GM12878 (cell line): ENCODE data around the gene PRF1. TPM values are rescaled to one million over a fixed set of nuclear protein-coding genes. Genes with fewer than 3 reads are reported as not detected.

Source experiments
- ATAC-seq: fragments of 200-7000 bp; cut with Tn5 transposase; 3 replicates; pipeline ENCODE4 v1.9.1; 2020; ENCODE audit warnings: mild to moderate bottlenecking, moderate library complexity
- BruUV-seq: library from RNA; stranded (reverse); fragments of 400-500 nt; replicated peaks from 2 replicates; lab custom pipeline; 2021; lab: Mats Ljungman, UMichigan
- CTCF ChIA-PET: fragments of 300-600 bp; sonication (Branson Sonifier 250); formaldehyde crosslinking; extraction: SDS; loops from one replicate; lab custom pipeline; 2021; ENCODE audit warnings: inconsistent platforms; lab: Yijun Ruan, JAX
- POLR2A ChIA-PET: fragments of 350-600 bp; formaldehyde crosslinking; extraction: SDS; loops from one replicate; lab custom pipeline; 2021; ENCODE audit warnings: inconsistent platforms; lab: Charles Lee
- RAD21 ChIA-PET: fragments of 300-600 bp; sonication (Branson Sonifier 250); formaldehyde crosslinking; loops from one replicate; lab custom pipeline; 2023; ENCODE audit warnings: antibody characterized with exemption; ENCODE audit not compliant: unreplicated experiment; lab: Charles Lee
- SMC1A ChIA-PET: fragments of 300-600 bp; sonication (Branson Sonifier 250); formaldehyde crosslinking; loops from one replicate; lab custom pipeline; 2023; ENCODE audit not compliant: unreplicated experiment, uncharacterized antibody; lab: Charles Lee
- DNase-seq: peaks from one replicate; pipeline ENCODE4 v3.0.0-alpha.2; 2011; ENCODE audit warnings: low read depth, low spot score
- FAIRE-seq: peaks from 3 replicates; lab custom pipeline; 2011; peaks lifted over from hg19 to GRCh38; lab: Jason Lieb, UNC
- H2AFZ ChIP-seq: 2 replicates; pipeline ENCODE4 v1.6.0; 2011; ENCODE audit warnings: low read depth, low read length, control low read depth; ENCODE audit not compliant: control insufficient read depth
- H3K27ac ChIP-seq: 2 replicates; pipeline ENCODE4 v1.5.1; 2011; ENCODE audit warnings: control low read depth; ENCODE audit not compliant: control insufficient read depth, insufficient read depth
- H3K27me3 ChIP-seq, 2 experiments: replicated peaks in 1 of 2; 2 replicates each; pipeline versions ENCODE4 v1.6.0 to v1.6.1; 2011; ENCODE audit warnings: low read length in 1 of 2; ENCODE audit not compliant: control insufficient read depth in 2 of 2, insufficient read depth in 2 of 2
- H3K36me3 ChIP-seq, 2 experiments: 2 replicates each; pipeline ENCODE4 v1.5.1; 2011; ENCODE audit warnings: low read length in 1 of 2; ENCODE audit not compliant: control insufficient read depth in 2 of 2, insufficient read depth in 2 of 2
- H3K4me1 ChIP-seq: 2 replicates; pipeline ENCODE4 v1.6.1; 2011; ENCODE audit warnings: mild to moderate bottlenecking, low read length, moderate library complexity, mixed read lengths; ENCODE audit not compliant: control insufficient read depth, insufficient read depth
- H3K4me2 ChIP-seq: 2 replicates; pipeline ENCODE4 v1.6.0; 2011; ENCODE audit warnings: control low read depth; ENCODE audit not compliant: control insufficient read depth, insufficient read depth
- H3K4me3 ChIP-seq: fragments of 200-600 bp; sonication (generic); 2 replicates; pipeline ENCODE4 v1.5.1; 2016
- H3K79me2 ChIP-seq: 2 replicates; pipeline ENCODE4 v1.6.0; 2011; ENCODE audit warnings: low read length; ENCODE audit not compliant: control insufficient read depth, insufficient read depth
- H3K9ac ChIP-seq: 2 replicates; pipeline ENCODE4 v1.8.0; 2011; ENCODE audit warnings: low read length, control low read depth, mixed read lengths; ENCODE audit not compliant: control insufficient read depth, insufficient read depth
- H3K9me3 ChIP-seq: replicated peaks from 3 replicates; pipeline ENCODE4 v1.5.1; 2011; ENCODE audit warnings: mild to moderate bottlenecking, low read length; ENCODE audit not compliant: control insufficient read depth, insufficient read depth
- H4K20me1 ChIP-seq: 2 replicates; pipeline ENCODE4 v1.6.0; 2011; ENCODE audit not compliant: control insufficient read depth, insufficient read depth
- ATF7 ChIP-seq: fragments of 450-650 bp; IDR thresholded peaks from 2 replicates; pipeline ENCODE4 v1.6.1; 2016; ENCODE audit warnings: low read depth, mild to moderate bottlenecking
- BACH1 ChIP-seq: fragments of 450-650 bp; IDR thresholded peaks from 2 replicates; pipeline ENCODE4 v1.6.1; 2017; ENCODE audit warnings: mild to moderate bottlenecking, borderline replicate concordance
- BCL11A ChIP-seq: IDR thresholded peaks from 2 replicates; pipeline ENCODE4 v1.6.1; 2011; ENCODE audit warnings: low read depth, low read length
- CEBPB ChIP-seq, 2 experiments: fragments of 150-350 bp in 1 of 2; IDR thresholded peaks; 2 replicates each; pipeline ENCODE4 v1.6.1; 2012 to 2014; ENCODE audit warnings: low read depth in 2 of 2, low read length in 2 of 2, borderline replicate concordance in 1 of 2, inconsistent platforms in 1 of 2
- CHD4 ChIP-seq: fragments of 200-600 bp; sonication (generic); IDR thresholded peaks from 2 replicates; pipeline ENCODE4 v1.6.1; 2016; ENCODE audit warnings: mild to moderate bottlenecking
- CREB1 ChIP-seq: IDR thresholded peaks from 2 replicates; pipeline ENCODE4 v1.6.1; 2012; ENCODE audit warnings: low read depth, mild to moderate bottlenecking, inconsistent platforms
- HDAC6 ChIP-seq: fragments of 200-600 bp; sonication (generic); IDR thresholded peaks from one replicate; pipeline ENCODE4 v1.8.0; 2017; ENCODE audit warnings: antibody characterized with exemption; ENCODE audit not compliant: unreplicated experiment
- HSF1 ChIP-seq: fragments of 150-350 bp; IDR thresholded peaks from 2 replicates; pipeline ENCODE4 v1.6.1; 2014; ENCODE audit warnings: mild to moderate bottlenecking, low read depth, low read length
- IKZF1 ChIP-seq: fragments of 450-650 bp; conservative IDR thresholded peaks from 2 replicates; pipeline ENCODE4 v1.6.1; 2017; ENCODE audit warnings: antibody characterized with exemption, mild to moderate bottlenecking
- POLR2AphosphoS5 ChIP-seq: IDR thresholded peaks from 2 replicates; pipeline ENCODE4 v1.6.1; 2011; ENCODE audit warnings: mild to moderate bottlenecking, low read length, inconsistent platforms
- RAD51 ChIP-seq: fragments of 450-650 bp; IDR thresholded peaks from 2 replicates; pipeline ENCODE4 v1.6.1; 2016; ENCODE audit warnings: moderate library complexity, mild to moderate bottlenecking, inconsistent platforms
- RUNX3 ChIP-seq: IDR thresholded peaks from 2 replicates; pipeline ENCODE4 v1.6.1; 2012; ENCODE audit warnings: low read length, inconsistent platforms
- SMAD1 ChIP-seq: fragments of 450-650 bp; IDR thresholded peaks from 2 replicates; pipeline ENCODE4 v1.6.1; 2018; ENCODE audit warnings: mild to moderate bottlenecking, low read depth; ENCODE audit not compliant: partially characterized antibody
- SREBF1 ChIP-seq: IDR thresholded peaks from 2 replicates; pipeline ENCODE4 v1.6.1; 2012; ENCODE audit warnings: mild to moderate bottlenecking, low read length
- WRNIP1 ChIP-seq: IDR thresholded peaks from 2 replicates; pipeline ENCODE4 v1.6.1; 2011; ENCODE audit warnings: low read depth, low read length, improper control_type of control experiment, borderline replicate concordance
- ZNF24 ChIP-seq: fragments of 450-650 bp; IDR thresholded peaks from 2 replicates; pipeline ENCODE4 v1.6.1; 2017; ENCODE audit warnings: antibody characterized with exemption, mild to moderate bottlenecking
- WGBS: methylation state at CpG from one replicate; pipeline ENCODE4 v1.1.6; 2016; ENCODE audit warnings: low lambda C conversion rate; ENCODE audit not compliant: insufficient replicate concordance, insufficient coverage; ENCODE audit errors: missing lambda C conversion rate; 5-methylcytosine and 5-hydroxymethylcytosine counted together
- in situ Hi-C: fragments of 300-500 bp; cut with MboI; formaldehyde crosslinking; loops from 9 replicates; pipeline ENCODE4 v1.14.3; 2018; ENCODE audit warnings: mixed read lengths
- intact Hi-C: fragments of 100-400 bp; cut with micrococcal nuclease; formaldehyde crosslinking; loops from one replicate; pipeline ENCODE4 v1.14.2; 2022; ENCODE audit not compliant: unreplicated experiment
- polyA plus RNA-seq, 11 experiments: library from polyadenylated mRNA; depleted of rRNA in 4 of 11; unstranded in 6 of 11; stranded (reverse) in 5 of 11; fragments of >200 nt; fragmentation: Nextera tagmentation in 4 of 11; fragmentation: Illumina TruSeq in 1 of 11; extraction: Ambion mirVana in 4 of 11; extraction: Trizol in 1 of 11; gene quantifications; 1 replicate in 1 of 11; 2 replicates in 10 of 11; pipeline versions ENCODE4 v1.2.1 to v1.2.3, GENCODE V29; 2011 to 2016; ENCODE audit warnings: inconsistent platforms in 2 of 11, missing spikeins in 2 of 11, low read depth in 1 of 11
- total RNA-seq, 4 experiments: library from RNA; depleted of rRNA in 3 of 4; stranded (reverse); fragments of >200 nt in 3 of 4; fragmentation: Illumina TruSeq in 1 of 4; extraction: Trizol in 1 of 4; gene quantifications; 2 replicates each; pipeline versions ENCODE4 v1.2.1 to v1.2.3, GENCODE V29; 2013 to 2021
- TF ChIP-seq, protein P1 (sequence below): IDR thresholded peaks from 2 replicates; pipeline ENCODE4 v1.6.1; 2011; ENCODE audit warnings: low read depth, low read length, improper control_type of control experiment, borderline replicate concordance
- TF ChIP-seq, protein P2 (sequence below), 3 experiments: IDR thresholded peaks in 2 of 3; conservative IDR thresholded peaks in 1 of 3; 2 replicates each; pipeline ENCODE4 v1.5.1; 2011; ENCODE audit warnings: low read depth in 3 of 3, low read length in 3 of 3, mild to moderate bottlenecking in 3 of 3, control low read depth in 2 of 3, moderate library complexity in 2 of 3, inconsistent platforms in 1 of 3, mixed read lengths in 1 of 3; ENCODE audit not compliant: control insufficient read depth in 2 of 3, insufficient read depth in 1 of 3; ENCODE audit errors: extremely low read depth in 1 of 3

PRF1 gene
- total and polyA plus RNA-seq, 10 of the 15 experiments (the other 5 are each of a cell fraction or from before 2014, with no cell fraction given) = 0.84 to 15.7 (median 1.3) TPM

GRCh38 chr10:70593513-70593890 is 9.0 kb downstream of the PRF1 start:
- Histone ChIP-seq H3K4me1 (peaks cover 18% of the 10 kb centered on the region), H3K79me2 (no peaks in the 10 kb centered on the region), H3K27ac (no peak overlapping the region), H3K9me3 (no peaks in the 10 kb centered on the region), H3K4me3 (no peak overlapping the region), H2AFZ (no peak overlapping the region), H3K9ac (no peak overlapping the region), H3K4me2 (no peak overlapping the region), H3K27me3 (no peaks in the 10 kb centered on the region), H3K36me3 (no peaks in the 10 kb centered on the region), H4K20me1 (no peaks in the 10 kb centered on the region)
- CTCF ChIA-PET = interaction anchor here (1.1 kb wide), 1 partner anchor 17 kb away, joined by 3 read pairs; no protein-coding TSS in a partner anchor
- TF ChIP-seq, protein P1, sequence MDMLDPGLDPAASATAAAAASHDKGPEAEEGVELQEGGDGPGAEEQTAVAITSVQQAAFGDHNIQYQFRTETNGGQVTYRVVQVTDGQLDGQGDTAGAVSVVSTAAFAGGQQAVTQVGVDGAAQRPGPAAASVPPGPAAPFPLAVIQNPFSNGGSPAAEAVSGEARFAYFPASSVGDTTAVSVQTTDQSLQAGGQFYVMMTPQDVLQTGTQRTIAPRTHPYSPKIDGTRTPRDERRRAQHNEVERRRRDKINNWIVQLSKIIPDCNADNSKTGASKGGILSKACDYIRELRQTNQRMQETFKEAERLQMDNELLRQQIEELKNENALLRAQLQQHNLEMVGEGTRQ = no peak
- TF ChIP-seq IKZF1 = no peak
- no peak for TF ChIP-seq HSF1
- TF ChIP-seq POLR2AphosphoS5 = no peak
- no peak for TF ChIP-seq RAD51
- TF ChIP-seq CREB1 = no peak
- TF ChIP-seq RUNX3 = no peak
- no peak for TF ChIP-seq BCL11A
- no peak for TF ChIP-seq WRNIP1
- TF ChIP-seq CEBPB (IDR thresholded peaks at IDR 0.05; ENCODE audit: borderline replicate concordance in 1 of 2, low read depth in 2 of 2, low read length in 2 of 2) = no peak
- no peak for TF ChIP-seq ZNF24
- TF ChIP-seq BACH1 = no peak
- no peak for TF ChIP-seq SREBF1
- TF ChIP-seq, protein P2, sequence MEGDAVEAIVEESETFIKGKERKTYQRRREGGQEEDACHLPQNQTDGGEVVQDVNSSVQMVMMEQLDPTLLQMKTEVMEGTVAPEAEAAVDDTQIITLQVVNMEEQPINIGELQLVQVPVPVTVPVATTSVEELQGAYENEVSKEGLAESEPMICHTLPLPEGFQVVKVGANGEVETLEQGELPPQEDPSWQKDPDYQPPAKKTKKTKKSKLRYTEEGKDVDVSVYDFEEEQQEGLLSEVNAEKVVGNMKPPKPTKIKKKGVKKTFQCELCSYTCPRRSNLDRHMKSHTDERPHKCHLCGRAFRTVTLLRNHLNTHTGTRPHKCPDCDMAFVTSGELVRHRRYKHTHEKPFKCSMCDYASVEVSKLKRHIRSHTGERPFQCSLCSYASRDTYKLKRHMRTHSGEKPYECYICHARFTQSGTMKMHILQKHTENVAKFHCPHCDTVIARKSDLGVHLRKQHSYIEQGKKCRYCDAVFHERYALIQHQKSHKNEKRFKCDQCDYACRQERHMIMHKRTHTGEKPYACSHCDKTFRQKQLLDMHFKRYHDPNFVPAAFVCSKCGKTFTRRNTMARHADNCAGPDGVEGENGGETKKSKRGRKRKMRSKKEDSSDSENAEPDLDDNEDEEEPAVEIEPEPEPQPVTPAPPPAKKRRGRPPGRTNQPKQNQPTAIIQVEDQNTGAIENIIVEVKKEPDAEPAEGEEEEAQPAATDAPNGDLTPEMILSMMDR (IDR thresholded peaks at IDR 0.05 in 2 of 3, conservative IDR thresholded peaks at IDR 0.05 in 1 of 3; ENCODE audit: control insufficient read depth in 2 of 3, extremely low read depth in 1 of 3, insufficient read depth in 1 of 3, low read depth in 3 of 3, low read length in 3 of 3) = no peak
- TF ChIP-seq CHD4 = no peak
- no peak for TF ChIP-seq SMAD1
- TF ChIP-seq ATF7 = no peak
- TF ChIP-seq HDAC6 = no peak
- SMC1A ChIA-PET = interaction anchor here (0.5 to 1.5 kb wide), 3 partner anchors 17 to 76 kb away, joined by 3 to 4 read pairs (median 3); no protein-coding TSS in a partner anchor
- in situ Hi-C loops = no loop called here
- WGBS = 86% methylated on average over 7 of the region's 7 CpGs
- DNase-seq = no peak
- no peak for FAIRE-seq
- no TSS peak for BruUV-seq
- no peak for ATAC-seq
- intact Hi-C loops = no loop called here
- RAD21 ChIA-PET = no interaction called here
- POLR2A ChIA-PET = no interaction called here
